Calu3 (cell line): ENCODE results near the gene ACSL6. TPM values are rescaled to one million over a fixed set of nuclear protein-coding genes. Genes with fewer than 3 reads are reported as not detected.

ENCODE experiments used
- BruUV-seq: library from RNA; stranded (reverse); fragments of 400-500 nt; replicated peaks from 2 replicates; lab custom pipeline; 2021; lab: Mats Ljungman, UMichigan
- CTCF ChIA-PET: fragments of 300-600 bp; sonication (Branson Sonifier 250); formaldehyde crosslinking; loops from one replicate; lab custom pipeline; 2022; ENCODE audit warnings: antibody characterized with exemption; lab: Charles Lee
- DNase-seq: peaks from one replicate; pipeline ENCODE4 v3.0.0; 2022
- H3K27ac Mint-ChIP-seq: one replicate; pipeline ENCODE4 v1.8.0; 2022; ENCODE audit warnings: mixed read lengths; ENCODE audit not compliant: unreplicated experiment
- H3K27me3 Mint-ChIP-seq: one replicate; pipeline ENCODE4 v1.8.0; 2022; ENCODE audit warnings: mixed read lengths; ENCODE audit not compliant: unreplicated experiment
- H3K36me3 Mint-ChIP-seq: one replicate; pipeline ENCODE4 v1.8.0; 2022; ENCODE audit warnings: mild to moderate bottlenecking, moderate library complexity, mixed read lengths; ENCODE audit not compliant: insufficient read depth, unreplicated experiment
- H3K4me1 Mint-ChIP-seq: one replicate; pipeline ENCODE4 v1.8.0; 2022; ENCODE audit warnings: mild to moderate bottlenecking, low read depth, mixed read lengths; ENCODE audit not compliant: unreplicated experiment
- H3K4me3 Mint-ChIP-seq: one replicate; pipeline ENCODE4 v1.8.0; 2022; ENCODE audit warnings: mild to moderate bottlenecking, low read depth, moderate library complexity, mixed read lengths; ENCODE audit not compliant: unreplicated experiment
- H3K9me3 Mint-ChIP-seq: one replicate; pipeline ENCODE4 v1.8.0; 2022; ENCODE audit warnings: low read depth, mixed read lengths; ENCODE audit not compliant: unreplicated experiment
- intact Hi-C: fragments of 100-400 bp; cut with micrococcal nuclease; formaldehyde crosslinking; loops from one replicate; pipeline ENCODE4 v1.10.0; 2022; ENCODE audit not compliant: unreplicated experiment
- total RNA-seq: library from RNA; stranded (reverse); gene quantifications from 2 replicates; pipeline ENCODE4 v1.2.3, GENCODE V29; 2022
- TF ChIP-seq, protein P1 (sequence below): fragments of 200-600 bp; IDR thresholded peaks from one replicate; pipeline ENCODE4 v1.8.0; 2022; ENCODE audit warnings: antibody characterized with exemption; ENCODE audit not compliant: unreplicated experiment

Gene ACSL6
- total RNA-seq, 1 experiment from 2014 or later, result 0.24 TPM

DNA sequence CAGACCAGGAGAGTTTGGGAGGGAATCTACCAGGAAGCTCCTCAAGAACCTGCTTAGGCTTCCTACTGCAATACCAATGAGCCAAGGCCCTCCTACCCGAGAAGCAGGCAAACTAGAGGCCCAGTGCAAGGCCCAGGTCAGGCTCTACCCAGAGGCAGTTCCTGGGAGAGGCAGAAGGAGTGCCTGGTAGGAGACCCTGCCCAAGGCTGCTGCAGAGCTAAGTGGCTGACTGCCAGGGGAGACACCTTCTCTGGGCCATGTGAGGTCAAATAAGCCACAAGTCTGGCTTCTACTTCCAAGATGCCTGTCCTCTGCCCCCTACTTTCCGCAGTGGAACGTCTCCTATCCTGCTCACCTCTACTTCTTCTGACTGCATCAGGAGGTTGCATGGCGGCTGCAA lies 17.8 kb downstream of the ACSL6 start:
- Mint-ChIP-seq H3K27ac (no peak overlapping the region), H3K36me3 (no peaks in the 10 kb centered on the region), H3K9me3 (no peaks in the 10 kb centered on the region), H3K4me3 (no peak overlapping the region), H3K4me1 (peaks cover 21% of the 10 kb centered on the region), H3K27me3 (peaks cover 29% of the 10 kb centered on the region)
- BruUV-seq, result no TSS peak
- CTCF ChIA-PET, result interaction anchor here (0.5 kb wide), 1 partner anchor 469 kb away, joined by 4 read pairs; no protein-coding TSS in a partner anchor
- no peak for DNase-seq
- intact Hi-C loops, result no loop called here
- TF ChIP-seq, protein P1, sequence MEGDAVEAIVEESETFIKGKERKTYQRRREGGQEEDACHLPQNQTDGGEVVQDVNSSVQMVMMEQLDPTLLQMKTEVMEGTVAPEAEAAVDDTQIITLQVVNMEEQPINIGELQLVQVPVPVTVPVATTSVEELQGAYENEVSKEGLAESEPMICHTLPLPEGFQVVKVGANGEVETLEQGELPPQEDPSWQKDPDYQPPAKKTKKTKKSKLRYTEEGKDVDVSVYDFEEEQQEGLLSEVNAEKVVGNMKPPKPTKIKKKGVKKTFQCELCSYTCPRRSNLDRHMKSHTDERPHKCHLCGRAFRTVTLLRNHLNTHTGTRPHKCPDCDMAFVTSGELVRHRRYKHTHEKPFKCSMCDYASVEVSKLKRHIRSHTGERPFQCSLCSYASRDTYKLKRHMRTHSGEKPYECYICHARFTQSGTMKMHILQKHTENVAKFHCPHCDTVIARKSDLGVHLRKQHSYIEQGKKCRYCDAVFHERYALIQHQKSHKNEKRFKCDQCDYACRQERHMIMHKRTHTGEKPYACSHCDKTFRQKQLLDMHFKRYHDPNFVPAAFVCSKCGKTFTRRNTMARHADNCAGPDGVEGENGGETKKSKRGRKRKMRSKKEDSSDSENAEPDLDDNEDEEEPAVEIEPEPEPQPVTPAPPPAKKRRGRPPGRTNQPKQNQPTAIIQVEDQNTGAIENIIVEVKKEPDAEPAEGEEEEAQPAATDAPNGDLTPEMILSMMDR, result no peak

DNA sequence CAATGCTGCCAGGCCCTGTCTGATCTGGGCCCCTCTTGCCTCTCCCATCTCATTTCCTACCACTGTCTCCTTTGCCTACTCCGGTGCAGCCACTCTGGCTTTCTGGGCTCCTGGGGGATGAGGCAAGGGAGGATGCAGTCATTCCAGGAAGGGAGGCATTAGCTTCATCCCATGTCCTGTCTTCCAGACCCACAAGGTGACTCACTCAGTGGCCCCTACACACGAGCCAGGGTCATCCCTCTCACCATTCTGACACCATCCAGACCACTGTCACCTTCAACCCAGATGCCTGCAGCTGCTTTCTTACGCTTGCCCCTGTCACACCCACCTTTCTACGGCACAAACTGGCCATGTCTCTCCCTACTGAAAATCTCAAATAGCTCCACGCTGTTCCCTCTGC lies 19.1 kb downstream of the ACSL6 start:
- H3K4me3 Mint-ChIP-seq, result no peak overlapping the region
- H3K36me3 Mint-ChIP-seq, result no peaks in the 10 kb centered on the region
- TF ChIP-seq, protein P1, result no peak
- intact Hi-C loops, result no loop called here
- CTCF ChIA-PET, result no interaction called here
- peaks cover 15% of the 10 kb centered on the region for H3K4me1 Mint-ChIP-seq
- H3K27ac Mint-ChIP-seq, result no peak overlapping the region
- no peak for DNase-seq
- H3K9me3 Mint-ChIP-seq, result no peaks in the 10 kb centered on the region
- peaks cover 29% of the 10 kb centered on the region for H3K27me3 Mint-ChIP-seq
- BruUV-seq, result no TSS peak

DNA sequence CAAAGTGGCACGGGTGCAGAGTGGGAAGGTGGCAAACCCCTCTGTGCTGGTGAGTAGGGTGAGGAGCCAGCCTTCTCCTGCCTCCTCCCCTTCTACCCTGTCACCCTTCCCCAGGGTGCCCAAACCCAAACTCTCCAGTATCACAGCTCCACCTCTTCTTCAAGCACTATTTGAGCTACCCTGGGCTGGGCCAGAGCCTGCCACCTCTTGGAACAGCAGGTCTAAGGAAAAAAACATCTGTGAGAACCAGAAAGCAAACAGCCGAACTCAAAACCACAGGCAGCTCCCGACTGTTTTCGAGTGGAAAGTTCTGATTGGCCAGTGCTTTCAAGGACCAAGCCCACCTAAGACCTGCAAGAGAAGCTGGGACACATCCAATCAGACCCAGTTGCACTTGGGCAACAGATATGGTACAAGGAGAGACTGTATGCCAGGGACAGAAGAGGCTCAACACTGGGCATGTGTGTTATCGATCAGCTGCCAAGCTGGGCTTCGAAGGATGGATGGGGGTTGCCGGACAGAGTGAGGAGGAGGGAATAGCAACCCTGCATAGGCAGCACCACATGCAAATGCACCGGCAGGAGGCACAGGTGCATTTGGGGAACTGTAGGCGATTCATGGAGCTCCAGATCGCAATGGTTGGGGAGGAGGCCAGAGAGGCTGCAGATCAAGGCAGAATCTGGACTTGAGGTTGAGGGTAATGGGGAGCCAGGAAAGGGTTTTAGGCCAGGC lies 19.7 kb downstream of the ACSL6 start:
- CTCF ChIA-PET, result no interaction called here
- no TSS peak for BruUV-seq
- peaks cover 11% of the 10 kb centered on the region for H3K4me1 Mint-ChIP-seq
- intact Hi-C loops, result no loop called here
- no peaks in the 10 kb centered on the region for H3K9me3 Mint-ChIP-seq
- no peak for DNase-seq
- TF ChIP-seq, protein P1, result no peak
- H3K36me3 Mint-ChIP-seq, result no peaks in the 10 kb centered on the region
- H3K27ac Mint-ChIP-seq, result no peak overlapping the region
- H3K27me3 Mint-ChIP-seq, result peaks cover 29% of the 10 kb centered on the region
- H3K4me3 Mint-ChIP-seq, result no peak overlapping the region

- intact Hi-C loops, result no loop called here
- CTCF ChIA-PET, result interaction anchor here (0.6 kb wide), 1 partner anchor 346 kb away, joined by 5 read pairs; no protein-coding TSS in a partner anchor
- no peak for DNase-seq
- Mint-ChIP-seq H3K4me3 (no peak overlapping the region), H3K4me1 (peaks cover under 1% of the 10 kb centered on the region), H3K27ac (no peak overlapping the region), H3K36me3 (no peaks in the 10 kb centered on the region), H3K27me3 (peaks cover 29% of the 10 kb centered on the region), H3K9me3 (no peaks in the 10 kb centered on the region)
- TF ChIP-seq, protein P1, result no peak
- no TSS peak for BruUV-seq
Measured at GRCh38 chr5:131990716-131991115, 20.7 kb downstream of the ACSL6 start.
